Measurements from ENCODE around the gene SNAI1.

The SNAI1 gene

DNA sequence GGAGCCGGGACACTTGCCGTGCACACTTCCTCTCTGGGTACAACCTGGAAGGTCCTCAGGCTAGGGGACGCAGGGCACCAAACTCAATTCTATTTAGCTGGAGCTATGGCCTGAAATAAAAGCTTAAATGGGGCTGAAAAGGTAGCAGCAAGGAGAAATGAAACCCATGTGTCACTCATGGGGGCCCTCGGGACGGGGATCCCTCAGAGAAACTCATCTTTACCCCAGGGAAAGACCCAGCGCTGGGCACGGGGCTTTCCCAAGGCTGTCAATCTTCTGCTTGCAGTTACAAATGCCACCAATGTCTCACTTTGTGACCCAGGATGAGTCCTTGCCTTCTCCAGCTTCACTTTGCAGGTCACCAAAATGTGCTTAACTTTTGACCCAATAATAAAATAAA lies 16.5 kb downstream of the SNAI1 start:
- TF ChIP-seq YY1 (IDR thresholded peaks at IDR 0.05; ENCODE audit: low read depth) (no peak), EP300 (IDR thresholded peaks at IDR 0.05; ENCODE audit: borderline replicate concordance) (no peak), RAD21 (IDR thresholded peaks at IDR 0.05; ENCODE audit: low read depth) (no peak), CREB1 (IDR thresholded peaks at IDR 0.05; ENCODE audit: low read depth) (no peak), TEAD4 (IDR thresholded peaks at IDR 0.05) (no peak), EGR1 (IDR thresholded peaks at IDR 0.05) (no peak), CEBPB (IDR thresholded peaks at IDR 0.05) (no peak), TAF1 (IDR thresholded peaks at IDR 0.05; ENCODE audit: low read depth) (no peak), ZBTB7A (IDR thresholded peaks at IDR 0.05; ENCODE audit: low read depth) (no peak)

DNA sequence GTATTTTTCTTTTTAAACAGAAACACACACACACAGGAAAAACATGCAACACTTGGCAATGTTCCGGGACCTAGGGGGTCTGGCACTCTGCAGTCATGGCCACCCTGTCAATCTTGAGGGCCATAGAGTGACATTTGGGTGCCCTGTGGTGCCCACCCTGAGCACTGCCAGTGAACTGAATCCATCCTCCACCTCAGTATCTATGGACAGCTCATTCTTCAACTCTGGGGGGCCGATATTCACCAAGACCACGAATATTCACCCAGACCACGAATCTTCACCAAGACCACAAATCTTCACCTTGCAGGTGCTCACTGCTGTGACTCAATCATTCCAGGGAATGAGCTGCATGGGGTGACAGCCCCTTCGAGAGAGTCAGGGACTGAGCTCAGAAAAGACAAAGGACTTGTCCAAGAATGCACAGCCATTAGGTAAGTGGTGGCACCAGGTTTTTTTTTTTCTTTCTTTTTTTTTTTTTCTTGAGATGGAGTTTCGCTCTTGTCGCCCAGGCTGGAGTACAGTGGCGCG lies 19.1 kb downstream of the SNAI1 start:
- TF ChIP-seq, protein P1, sequence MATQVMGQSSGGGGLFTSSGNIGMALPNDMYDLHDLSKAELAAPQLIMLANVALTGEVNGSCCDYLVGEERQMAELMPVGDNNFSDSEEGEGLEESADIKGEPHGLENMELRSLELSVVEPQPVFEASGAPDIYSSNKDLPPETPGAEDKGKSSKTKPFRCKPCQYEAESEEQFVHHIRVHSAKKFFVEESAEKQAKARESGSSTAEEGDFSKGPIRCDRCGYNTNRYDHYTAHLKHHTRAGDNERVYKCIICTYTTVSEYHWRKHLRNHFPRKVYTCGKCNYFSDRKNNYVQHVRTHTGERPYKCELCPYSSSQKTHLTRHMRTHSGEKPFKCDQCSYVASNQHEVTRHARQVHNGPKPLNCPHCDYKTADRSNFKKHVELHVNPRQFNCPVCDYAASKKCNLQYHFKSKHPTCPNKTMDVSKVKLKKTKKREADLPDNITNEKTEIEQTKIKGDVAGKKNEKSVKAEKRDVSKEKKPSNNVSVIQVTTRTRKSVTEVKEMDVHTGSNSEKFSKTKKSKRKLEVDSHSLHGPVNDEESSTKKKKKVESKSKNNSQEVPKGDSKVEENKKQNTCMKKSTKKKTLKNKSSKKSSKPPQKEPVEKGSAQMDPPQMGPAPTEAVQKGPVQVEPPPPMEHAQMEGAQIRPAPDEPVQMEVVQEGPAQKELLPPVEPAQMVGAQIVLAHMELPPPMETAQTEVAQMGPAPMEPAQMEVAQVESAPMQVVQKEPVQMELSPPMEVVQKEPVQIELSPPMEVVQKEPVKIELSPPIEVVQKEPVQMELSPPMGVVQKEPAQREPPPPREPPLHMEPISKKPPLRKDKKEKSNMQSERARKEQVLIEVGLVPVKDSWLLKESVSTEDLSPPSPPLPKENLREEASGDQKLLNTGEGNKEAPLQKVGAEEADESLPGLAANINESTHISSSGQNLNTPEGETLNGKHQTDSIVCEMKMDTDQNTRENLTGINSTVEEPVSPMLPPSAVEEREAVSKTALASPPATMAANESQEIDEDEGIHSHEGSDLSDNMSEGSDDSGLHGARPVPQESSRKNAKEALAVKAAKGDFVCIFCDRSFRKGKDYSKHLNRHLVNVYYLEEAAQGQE (IDR thresholded peaks at IDR 0.05; ENCODE audit: low read depth), result no peak
- TF ChIP-seq CREB1 (IDR thresholded peaks at IDR 0.05; ENCODE audit: low read depth), result no peak
- no peak for TF ChIP-seq CEBPB (IDR thresholded peaks at IDR 0.05)
- TF ChIP-seq TAF1 (IDR thresholded peaks at IDR 0.05; ENCODE audit: low read depth), result no peak
- TF ChIP-seq TCF12 (IDR thresholded peaks at IDR 0.05; ENCODE audit: low read depth), result no peak
- TF ChIP-seq FOXM1 (IDR thresholded peaks at IDR 0.05; ENCODE audit: borderline replicate concordance, low read depth), result no peak
- no peak for TF ChIP-seq NFIC (IDR thresholded peaks at IDR 0.05)
- TF ChIP-seq YY1 (IDR thresholded peaks at IDR 0.05; ENCODE audit: low read depth), result no peak
- no peak for TF ChIP-seq TEAD4 (IDR thresholded peaks at IDR 0.05)
- no peak for TF ChIP-seq USF1 (IDR thresholded peaks at IDR 0.05)
- TF ChIP-seq MAX (IDR thresholded peaks at IDR 0.05), result no peak
- TF ChIP-seq RAD21 (IDR thresholded peaks at IDR 0.05; ENCODE audit: low read depth), result no peak
- TF ChIP-seq EP300 (IDR thresholded peaks at IDR 0.05; ENCODE audit: borderline replicate concordance), result no peak
- no peak for TF ChIP-seq ZBTB7A (IDR thresholded peaks at IDR 0.05; ENCODE audit: low read depth)
- TF ChIP-seq EGR1 (IDR thresholded peaks at IDR 0.05), result no peak

GRCh38 chr20:50003253-50003656 lies 20.5 kb downstream of the SNAI1 start:
- TF ChIP-seq ZBTB7A (IDR thresholded peaks at IDR 0.05; ENCODE audit: low read depth) (no peak), EP300 (IDR thresholded peaks at IDR 0.05; ENCODE audit: borderline replicate concordance) (no peak), NFIC (IDR thresholded peaks at IDR 0.05) (no peak), EGR1 (IDR thresholded peaks at IDR 0.05) (no peak), USF1 (IDR thresholded peaks at IDR 0.05) (no peak), TEAD4 (IDR thresholded peaks at IDR 0.05) (no peak), MAX (IDR thresholded peaks at IDR 0.05) (no peak), YY1 (IDR thresholded peaks at IDR 0.05; ENCODE audit: low read depth) (no peak), RAD21 (IDR thresholded peaks at IDR 0.05; ENCODE audit: low read depth) (no peak)

DNA sequence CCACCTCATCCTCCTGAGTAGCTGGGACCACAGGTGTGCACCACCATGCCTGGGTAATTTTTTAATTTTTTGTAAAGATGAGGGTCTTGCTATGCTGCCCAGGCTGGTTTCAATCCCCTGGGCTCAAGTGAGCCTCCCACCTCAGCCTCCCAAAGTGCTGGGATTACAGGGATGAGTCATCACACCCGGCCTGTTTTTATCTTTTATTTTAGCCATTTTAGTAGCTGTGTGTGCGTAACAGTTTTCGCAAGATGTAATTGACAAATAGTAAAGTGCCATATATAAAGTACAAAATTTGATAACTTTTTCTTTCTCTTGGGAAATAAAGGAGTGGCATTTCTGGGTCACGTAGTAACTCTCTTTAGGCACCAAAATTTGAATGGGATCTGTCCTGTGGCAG lies 21.4 kb downstream of the SNAI1 start:
- TF ChIP-seq TAF1 (IDR thresholded peaks at IDR 0.05; ENCODE audit: low read depth) (no peak), RAD21 (IDR thresholded peaks at IDR 0.05; ENCODE audit: low read depth) (no peak), TEAD4 (IDR thresholded peaks at IDR 0.05) (no peak), TCF12 (IDR thresholded peaks at IDR 0.05; ENCODE audit: low read depth) (no peak), MAX (IDR thresholded peaks at IDR 0.05) (no peak), USF1 (IDR thresholded peaks at IDR 0.05) (no peak), FOXM1 (IDR thresholded peaks at IDR 0.05; ENCODE audit: borderline replicate concordance, low read depth) (no peak), ZBTB7A (IDR thresholded peaks at IDR 0.05; ENCODE audit: low read depth) (no peak), NFIC (IDR thresholded peaks at IDR 0.05) (no peak), YY1 (IDR thresholded peaks at IDR 0.05; ENCODE audit: low read depth) (no peak), CEBPB (IDR thresholded peaks at IDR 0.05) (no peak), EGR1 (IDR thresholded peaks at IDR 0.05) (no peak), EP300 (IDR thresholded peaks at IDR 0.05; ENCODE audit: borderline replicate concordance) (no peak), CREB1 (IDR thresholded peaks at IDR 0.05; ENCODE audit: low read depth) (no peak)
- TF ChIP-seq, protein P1 (IDR thresholded peaks at IDR 0.05; ENCODE audit: low read depth), result no peak

DNA sequence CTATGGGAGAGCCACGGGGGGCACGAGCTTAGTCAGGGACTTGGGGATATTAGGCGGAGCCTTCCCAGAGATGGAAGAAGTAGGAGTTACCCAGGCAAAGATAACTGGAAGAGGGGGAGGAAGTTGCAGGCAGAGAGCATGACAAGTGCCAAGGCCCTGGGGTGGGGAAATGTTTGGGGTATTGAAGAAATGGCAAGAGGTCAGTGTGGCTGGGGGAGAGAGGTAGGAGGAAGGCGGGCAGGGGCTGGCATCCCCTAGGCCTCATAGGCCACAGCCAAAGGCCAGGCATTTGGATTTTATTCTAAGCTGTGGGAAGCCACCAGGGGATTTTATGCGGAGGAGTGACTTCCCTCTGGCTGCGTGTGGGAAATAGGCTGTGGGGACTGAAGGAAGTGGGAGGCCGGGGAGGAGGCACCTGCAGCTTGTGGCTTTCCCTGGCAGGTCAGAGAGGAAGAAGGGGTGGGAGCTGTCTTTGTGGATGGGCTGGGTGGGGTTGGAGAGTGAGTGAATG lies 22.7 kb downstream of the SNAI1 start:
- TF ChIP-seq CREB1 (IDR thresholded peaks at IDR 0.05; ENCODE audit: low read depth) (no peak), TEAD4 (IDR thresholded peaks at IDR 0.05) (no peak), YY1 (IDR thresholded peaks at IDR 0.05; ENCODE audit: low read depth) (no peak), USF1 (IDR thresholded peaks at IDR 0.05) (no peak), EGR1 (IDR thresholded peaks at IDR 0.05) (no peak), CEBPB (IDR thresholded peaks at IDR 0.05) (no peak), EP300 (IDR thresholded peaks at IDR 0.05; ENCODE audit: borderline replicate concordance) (no peak), FOXM1 (IDR thresholded peaks at IDR 0.05; ENCODE audit: borderline replicate concordance, low read depth) (no peak), NFIC (IDR thresholded peaks at IDR 0.05) (no peak), MAX (IDR thresholded peaks at IDR 0.05) (no peak), TAF1 (IDR thresholded peaks at IDR 0.05; ENCODE audit: low read depth) (no peak), RAD21 (IDR thresholded peaks at IDR 0.05; ENCODE audit: low read depth) (no peak), ZBTB7A (IDR thresholded peaks at IDR 0.05; ENCODE audit: low read depth) (no peak), TCF12 (IDR thresholded peaks at IDR 0.05; ENCODE audit: low read depth) (no peak)
- TF ChIP-seq, protein P1 (IDR thresholded peaks at IDR 0.05; ENCODE audit: low read depth), result no peak
